ENCODE results near the gene KSR2. TPM values are rescaled to one million over a fixed set of nuclear protein-coding genes. Genes with fewer than 3 reads are reported as not detected.
A peak's percentile ranks its signal among the peaks of the same experiment; 100 is the strongest.

KSR2 gene
- total and polyA plus RNA-seq, 2 of the 13 experiments (the other 11 are each of a cell fraction or from before 2014, with no cell fraction given), result 0.02 TPM; not detected in 1

DNA sequence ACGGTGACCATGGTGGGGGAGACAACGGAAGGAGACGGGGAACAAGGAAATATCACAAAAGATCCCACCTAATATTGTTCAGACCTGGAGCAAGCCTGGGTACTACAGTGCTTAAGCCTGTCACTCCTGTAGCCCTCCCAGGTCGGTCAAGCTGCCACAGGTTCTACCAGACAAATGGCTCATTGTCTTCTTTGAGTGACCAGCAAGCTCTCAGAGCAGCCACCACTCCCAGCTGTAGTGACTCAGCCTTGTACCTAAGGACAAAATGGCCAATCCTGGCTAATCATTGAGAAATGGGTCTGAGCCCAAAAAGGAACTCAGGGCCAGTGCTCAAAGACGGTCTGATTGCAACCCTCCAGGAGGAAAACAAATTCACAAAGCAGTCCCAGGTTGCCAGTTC is 368.9 kb downstream of the KSR2 start:
- no TSS peak for BruUV-seq (replicated peaks)
- Histone ChIP-seq H3K9ac (ENCODE audit: insufficient read depth, low read depth, low read length) (no peak overlapping the region), H3K27me3 (ENCODE audit: control insufficient read depth in 1 of 2, insufficient read depth in 2 of 2, low read length in 2 of 2) (peaks cover under 1 to 1% of the 10 kb centered on the region in 2 experiments; a peak in 1 of 5 replicates), H3K4me2 (ENCODE audit: low read depth, low read length) (no peak overlapping the region), H3K27ac (ENCODE audit: extremely low read length, insufficient read depth, low read length) (no peak overlapping the region), H3K4me1 (ENCODE audit: insufficient read depth, low read length) (peaks cover 18% of the 10 kb centered on the region), H4K20me1 (ENCODE audit: insufficient read depth, low read length) (no peaks in the 10 kb centered on the region), H3K36me3 (replicated peaks in 1 of 2; ENCODE audit: control insufficient read depth in 1 of 2, insufficient read depth in 2 of 2, low read length in 2 of 2) (no peaks in the 10 kb centered on the region), H3K9me3 (ENCODE audit: low read length) (no peaks in the 10 kb centered on the region), H3K79me2 (ENCODE audit: insufficient read depth, low read length) (no peaks in the 10 kb centered on the region), H3K4me3 (replicated peaks in 1 of 3; ENCODE audit: insufficient read depth in 1 of 3, low read depth in 2 of 3, low read length in 3 of 3) (no peak overlapping the region), H2AFZ (ENCODE audit: low read length) (no peak overlapping the region)
- ChIA-PET CTCF (ENCODE audit: low intra/inter-chr PET ratio, low total read pairs) (no interaction called here), POLR2A (no interaction called here)
- peak; percentile 46 for DNase-seq (ENCODE audit: low spot score)
- intact Hi-C loops (cut with micrococcal nuclease; ENCODE audit: unreplicated experiment), result no loop called here
- 52% methylated on average over 3 of the region's 5 CpGs for WGBS (ENCODE audit: low lambda C conversion rate)
- FAIRE-seq, result no peak
- in situ Hi-C loops (cut with HindIII; ENCODE audit: extremely low pct_ligation_motif_present, low pct_unique_long_range_greater_than_20kb), result no loop called here
- peak; percentile 86 for ATAC-seq
- TF ChIP-seq HMG20B (CRISPR knock-in tag; conservative IDR thresholded peaks at IDR 0.05) (no peak), IKZF5 (CRISPR knock-in tag; IDR thresholded peaks at IDR 0.05) (no peak), NCOA1 (CRISPR knock-in tag; IDR thresholded peaks at IDR 0.05) (no peak), HMG20A (CRISPR knock-in tag; IDR thresholded peaks at IDR 0.05; ENCODE audit: borderline replicate concordance) (no peak), FOSL2 (CRISPR knock-in tag; IDR thresholded peaks at IDR 0.05) (peak; percentile 67), YEATS2 (CRISPR knock-in tag; IDR thresholded peaks at IDR 0.05; ENCODE audit: borderline replicate concordance) (no peak), IRF2 (CRISPR knock-in tag; IDR thresholded peaks at IDR 0.05) (no peak), TCF12 (IDR thresholded peaks at IDR 0.05) (no peak), TCF12 (CRISPR knock-in tag; IDR thresholded peaks at IDR 0.05) (no peak), PRDM10 (CRISPR knock-in tag; IDR thresholded peaks at IDR 0.05; ENCODE audit: low read depth) (no peak), XRCC5 (optimal IDR thresholded peaks at IDR 0.05; ENCODE audit: low read length) (peak; percentile 31), ZNF503 (CRISPR knock-in tag; IDR thresholded peaks at IDR 0.05) (no peak), TFAP4 (IDR thresholded peaks at IDR 0.05; ENCODE audit: borderline replicate concordance, low read depth) (peak; percentile 59; the same call in 1 of the 2 replicates), TGIF2 (CRISPR knock-in tag; IDR thresholded peaks at IDR 0.05) (no peak), HMGXB4 (CRISPR knock-in tag; IDR thresholded peaks at IDR 0.05; ENCODE audit: borderline replicate concordance in 1 of 2, low read depth in 1 of 2) (no peak), RBM22 (optimal IDR thresholded peaks at IDR 0.05; ENCODE audit: low read length) (no peak), IRX3 (CRISPR knock-in tag; IDR thresholded peaks at IDR 0.05; ENCODE audit: borderline replicate concordance, low read depth) (no peak)

All from HepG2 (cell line).